Measurements from ENCODE around the gene CRACR2A. TPM values are rescaled to one million over a fixed set of nuclear protein-coding genes. Genes with fewer than 3 reads are reported as not detected.

The CRACR2A gene
- total RNA-seq, 1 experiment from 2014 or later = 22.3 TPM

DNA sequence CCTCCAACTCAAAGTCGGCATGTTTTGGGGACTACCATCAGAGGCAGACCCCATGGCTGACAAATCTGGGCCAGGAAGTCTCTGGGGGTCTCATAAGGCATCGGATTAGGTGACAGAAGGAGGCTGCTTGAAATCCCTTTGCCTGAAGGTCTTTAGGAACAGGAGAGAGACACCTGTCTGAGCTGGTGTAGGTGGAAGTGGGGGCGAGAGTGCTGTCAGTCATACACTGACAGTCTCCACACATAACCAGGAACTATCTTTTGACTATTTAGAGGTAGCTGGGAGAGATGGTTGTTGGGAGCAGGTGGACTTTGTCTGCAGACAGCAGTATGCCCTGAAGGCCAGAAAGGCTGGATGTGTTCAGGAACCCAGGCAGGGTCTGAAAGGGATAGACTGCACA lies 163.2 kb downstream of the CRACR2A start:
- H3K27ac ChIP-seq (ENCODE audit: low read length) = no peak overlapping the region
- no peaks in the 10 kb centered on the region for H4K20me1 ChIP-seq (ENCODE audit: insufficient read depth, low read depth, low read length)
- no peaks in the 10 kb centered on the region for H3K27me3 ChIP-seq (ENCODE audit: low read length)
- no peaks in the 10 kb centered on the region for H3K79me2 ChIP-seq (ENCODE audit: low read length)
- H3K9ac ChIP-seq (ENCODE audit: low read length) = no peak overlapping the region
- H3K9me3 ChIP-seq (ENCODE audit: low read length) = no peaks in the 10 kb centered on the region
- no peaks in the 10 kb centered on the region for H3K36me3 ChIP-seq (ENCODE audit: insufficient read depth, low read length)
- H3K9me2 ChIP-seq (replicated peaks; ENCODE audit: insufficient read depth, low read length) = no peaks in the 10 kb centered on the region
- H3K4me2 ChIP-seq (ENCODE audit: low read depth, low read length, poor library complexity, severe bottlenecking) = no peak overlapping the region
- no peak for DNase-seq
- no peaks in the 10 kb centered on the region for H3K4me1 ChIP-seq (ENCODE audit: low read length)
- no peak overlapping the region for H3K4me3 ChIP-seq (ENCODE audit: low read length)
- no peak overlapping the region for H2AFZ ChIP-seq (ENCODE audit: low read length)

- H3K36me3 ChIP-seq (ENCODE audit: insufficient read depth, low read length) = no peaks in the 10 kb centered on the region
- no peak overlapping the region for H3K4me3 ChIP-seq (ENCODE audit: low read length)
- no peaks in the 10 kb centered on the region for H3K27me3 ChIP-seq (ENCODE audit: low read length)
- H3K4me2 ChIP-seq (ENCODE audit: low read depth, low read length, poor library complexity, severe bottlenecking) = no peak overlapping the region
- H2AFZ ChIP-seq (ENCODE audit: low read length) = no peak overlapping the region
- H4K20me1 ChIP-seq (ENCODE audit: insufficient read depth, low read depth, low read length) = no peaks in the 10 kb centered on the region
- H3K27ac ChIP-seq (ENCODE audit: low read length) = no peak overlapping the region
- no peak for DNase-seq
- H3K9me3 ChIP-seq (ENCODE audit: low read length) = no peaks in the 10 kb centered on the region
- H3K4me1 ChIP-seq (ENCODE audit: low read length) = no peaks in the 10 kb centered on the region
- H3K9me2 ChIP-seq (replicated peaks; ENCODE audit: insufficient read depth, low read length) = no peaks in the 10 kb centered on the region
- no peaks in the 10 kb centered on the region for H3K79me2 ChIP-seq (ENCODE audit: low read length)
- H3K9ac ChIP-seq (ENCODE audit: low read length) = no peak overlapping the region
Observed at GRCh38 chr12:3587402-3588013, 165.4 kb downstream of the CRACR2A start.

DNA sequence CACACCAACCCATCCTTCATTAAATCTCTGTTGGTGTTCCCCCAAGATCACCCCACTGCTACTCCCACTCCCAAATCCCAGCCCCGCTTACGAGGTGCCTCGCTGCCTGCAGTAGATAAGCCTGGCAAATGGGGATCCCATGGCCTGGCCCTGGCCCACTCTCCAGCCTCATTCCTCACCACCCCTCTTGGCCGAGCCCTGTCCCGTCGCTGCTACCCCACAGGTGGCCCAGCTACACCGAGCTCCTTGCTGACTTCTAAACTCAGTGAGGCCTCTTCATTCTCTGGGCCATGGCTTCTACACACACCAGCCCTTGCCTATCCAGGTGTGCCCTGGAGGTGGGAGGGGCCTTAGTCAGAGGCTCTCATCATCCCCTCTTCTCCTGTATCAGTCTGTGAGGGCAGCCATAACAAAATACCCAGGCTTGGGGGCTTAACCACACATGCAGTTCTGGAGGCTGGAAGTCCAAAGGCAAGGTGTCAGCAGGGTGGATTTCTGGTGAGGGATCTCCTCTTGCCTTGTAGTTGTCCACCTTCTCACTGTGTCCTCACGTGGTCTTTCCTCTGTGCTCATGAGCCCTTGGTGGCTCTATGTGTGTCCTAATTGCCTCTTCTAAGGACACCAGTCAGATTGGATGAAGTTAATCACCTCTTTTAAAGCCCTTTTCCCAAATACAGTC lies 169.1 kb downstream of the CRACR2A start:
- Histone ChIP-seq H3K27me3 (ENCODE audit: low read length) (no peaks in the 10 kb centered on the region), H3K79me2 (ENCODE audit: low read length) (no peaks in the 10 kb centered on the region), H2AFZ (ENCODE audit: low read length) (no peak overlapping the region), H3K4me2 (ENCODE audit: low read depth, low read length, poor library complexity, severe bottlenecking) (no peak overlapping the region), H3K9ac (ENCODE audit: low read length) (no peak overlapping the region), H3K9me3 (ENCODE audit: low read length) (no peaks in the 10 kb centered on the region), H3K27ac (ENCODE audit: low read length) (no peak overlapping the region), H3K9me2 (replicated peaks; ENCODE audit: insufficient read depth, low read length) (no peaks in the 10 kb centered on the region), H3K4me3 (ENCODE audit: low read length) (no peak overlapping the region), H4K20me1 (ENCODE audit: insufficient read depth, low read depth, low read length) (no peaks in the 10 kb centered on the region), H3K36me3 (ENCODE audit: insufficient read depth, low read length) (no peaks in the 10 kb centered on the region), H3K4me1 (ENCODE audit: low read length) (peaks cover 15% of the 10 kb centered on the region)
- DNase-seq = no peak

DNA sequence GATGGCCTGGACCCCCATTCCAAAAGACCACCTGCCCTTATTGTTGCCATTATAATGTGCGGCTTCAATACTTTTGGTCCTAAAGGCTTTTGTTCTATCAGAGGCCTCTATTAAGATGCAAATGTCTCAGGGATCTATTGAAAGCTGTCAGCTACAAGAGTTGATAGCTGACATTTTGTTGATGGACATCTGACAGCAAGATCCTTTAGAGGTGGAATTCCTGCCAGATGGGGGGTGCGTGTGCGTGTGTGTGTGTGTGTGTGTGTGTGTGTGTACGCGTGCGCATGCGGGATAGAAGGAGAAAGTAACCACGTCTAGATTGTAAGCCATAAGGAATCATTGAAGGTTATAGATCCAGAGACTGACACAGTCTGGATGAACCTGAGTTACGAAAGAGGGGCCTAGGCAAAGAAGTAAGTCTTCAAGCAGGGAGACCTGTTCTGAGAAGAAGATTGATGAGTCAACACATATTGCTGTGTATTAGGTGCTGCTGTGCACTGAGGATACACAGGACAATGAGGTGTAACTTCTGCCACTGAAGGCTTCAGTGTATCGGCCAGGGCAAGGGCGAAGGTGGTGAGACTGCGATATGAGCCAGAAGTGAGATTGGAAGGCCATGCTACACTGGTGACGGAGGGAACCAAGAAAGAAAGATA lies 172.7 kb downstream of the CRACR2A start:
- H3K27me3 ChIP-seq (ENCODE audit: low read length) = no peaks in the 10 kb centered on the region
- no peak overlapping the region for H2AFZ ChIP-seq (ENCODE audit: low read length)
- no peaks in the 10 kb centered on the region for H3K9me3 ChIP-seq (ENCODE audit: low read length)
- DNase-seq = no peak
- H3K79me2 ChIP-seq (ENCODE audit: low read length) = no peaks in the 10 kb centered on the region
- no peak overlapping the region for H3K4me2 ChIP-seq (ENCODE audit: low read depth, low read length, poor library complexity, severe bottlenecking)
- no peak overlapping the region for H3K27ac ChIP-seq (ENCODE audit: low read length)
- H4K20me1 ChIP-seq (ENCODE audit: insufficient read depth, low read depth, low read length) = no peaks in the 10 kb centered on the region
- H3K4me1 ChIP-seq (ENCODE audit: low read length) = peaks cover 15% of the 10 kb centered on the region
- H3K9ac ChIP-seq (ENCODE audit: low read length) = no peak overlapping the region
- no peaks in the 10 kb centered on the region for H3K36me3 ChIP-seq (ENCODE audit: insufficient read depth, low read length)
- H3K9me2 ChIP-seq (replicated peaks; ENCODE audit: insufficient read depth, low read length) = no peaks in the 10 kb centered on the region
- no peak overlapping the region for H3K4me3 ChIP-seq (ENCODE audit: low read length)

DNA sequence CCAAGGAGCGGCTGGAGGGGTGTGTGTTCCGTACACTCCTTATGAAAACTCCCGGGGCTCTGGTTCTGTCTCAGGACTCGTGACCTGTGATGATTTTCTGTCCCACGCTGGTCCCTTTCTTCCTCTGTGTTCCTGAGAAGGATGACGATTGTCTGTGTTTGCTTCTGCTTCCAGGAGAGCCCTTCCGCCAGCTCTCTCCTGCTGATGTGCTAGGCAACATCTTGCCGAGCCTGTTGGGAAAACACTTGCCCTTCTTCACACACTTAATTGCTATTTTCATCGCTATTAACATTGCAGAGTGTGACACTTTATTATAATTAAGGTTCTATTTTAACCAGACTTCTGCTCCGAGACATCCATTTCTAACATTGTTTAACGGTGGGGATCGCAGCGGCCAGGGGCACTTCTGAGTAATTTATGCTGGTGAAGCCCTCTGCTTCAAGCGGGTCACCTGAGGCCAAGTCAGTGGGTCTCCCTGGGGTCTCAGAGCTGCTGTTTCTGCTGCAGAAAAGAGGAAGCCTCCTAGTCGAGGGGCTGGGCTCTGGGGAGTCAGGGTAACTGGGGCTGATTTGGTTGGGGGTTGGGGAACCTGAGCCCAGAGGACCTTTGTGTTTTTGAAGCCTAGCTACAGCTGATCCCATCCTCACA lies 173.3 kb downstream of the CRACR2A start:
- no peak overlapping the region for H2AFZ ChIP-seq (ENCODE audit: low read length)
- no peak overlapping the region for H3K4me3 ChIP-seq (ENCODE audit: low read length)
- H3K4me2 ChIP-seq (ENCODE audit: low read depth, low read length, poor library complexity, severe bottlenecking) = no peak overlapping the region
- H3K27ac ChIP-seq (ENCODE audit: low read length) = no peak overlapping the region
- H3K9ac ChIP-seq (ENCODE audit: low read length) = no peak overlapping the region
- H3K9me3 ChIP-seq (ENCODE audit: low read length) = no peaks in the 10 kb centered on the region
- no peaks in the 10 kb centered on the region for H3K36me3 ChIP-seq (ENCODE audit: insufficient read depth, low read length)
- peak; percentile 41 for DNase-seq
- H3K4me1 ChIP-seq (ENCODE audit: low read length) = peaks cover 15% of the 10 kb centered on the region
- H3K79me2 ChIP-seq (ENCODE audit: low read length) = no peaks in the 10 kb centered on the region
- no peaks in the 10 kb centered on the region for H3K27me3 ChIP-seq (ENCODE audit: low read length)
- H4K20me1 ChIP-seq (ENCODE audit: insufficient read depth, low read depth, low read length) = no peaks in the 10 kb centered on the region
- no peaks in the 10 kb centered on the region for H3K9me2 ChIP-seq (replicated peaks; ENCODE audit: insufficient read depth, low read length)

GRCh38 chr12:3578557-3578956 lies 174.4 kb downstream of the CRACR2A start:
- Histone ChIP-seq H3K9me3 (ENCODE audit: low read length) (no peaks in the 10 kb centered on the region), H3K9ac (ENCODE audit: low read length) (no peak overlapping the region), H3K36me3 (ENCODE audit: insufficient read depth, low read length) (no peaks in the 10 kb centered on the region), H3K4me1 (ENCODE audit: low read length) (peaks cover 15% of the 10 kb centered on the region), H3K27me3 (ENCODE audit: low read length) (no peaks in the 10 kb centered on the region), H3K79me2 (ENCODE audit: low read length) (no peaks in the 10 kb centered on the region), H4K20me1 (ENCODE audit: insufficient read depth, low read depth, low read length) (no peaks in the 10 kb centered on the region), H3K4me3 (ENCODE audit: low read length) (no peak overlapping the region), H3K9me2 (replicated peaks; ENCODE audit: insufficient read depth, low read length) (no peaks in the 10 kb centered on the region), H2AFZ (ENCODE audit: low read length) (no peak overlapping the region), H3K4me2 (ENCODE audit: low read depth, low read length, poor library complexity, severe bottlenecking) (no peak overlapping the region), H3K27ac (ENCODE audit: low read length) (no peak overlapping the region)
- DNase-seq = no peak

DNA sequence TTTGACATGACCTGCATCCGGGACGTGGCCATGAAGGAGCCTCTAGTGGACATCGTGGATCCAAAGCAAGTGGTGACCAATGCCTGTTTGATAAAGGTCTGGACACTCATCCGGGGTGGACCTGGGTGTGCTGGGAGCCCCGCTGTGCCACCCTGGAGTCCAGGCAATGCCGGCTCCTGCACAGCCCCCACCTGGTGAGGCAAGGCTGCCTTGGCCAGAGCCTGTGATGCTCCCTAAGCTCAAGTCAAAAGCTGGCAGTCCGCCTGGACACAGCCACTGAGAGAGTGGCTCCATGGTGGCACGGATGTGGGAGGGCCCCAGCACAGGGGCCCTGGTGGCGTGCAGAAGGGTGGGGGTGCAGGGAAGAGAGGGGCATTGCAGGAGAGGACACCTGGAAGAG lies 176.0 kb downstream of the CRACR2A start:
- Histone ChIP-seq H3K4me3 (ENCODE audit: low read length) (no peak overlapping the region), H3K36me3 (ENCODE audit: insufficient read depth, low read length) (no peaks in the 10 kb centered on the region), H3K27ac (ENCODE audit: low read length) (no peak overlapping the region), H2AFZ (ENCODE audit: low read length) (no peak overlapping the region), H3K9me2 (replicated peaks; ENCODE audit: insufficient read depth, low read length) (no peaks in the 10 kb centered on the region), H3K4me2 (ENCODE audit: low read depth, low read length, poor library complexity, severe bottlenecking) (no peak overlapping the region), H3K9ac (ENCODE audit: low read length) (no peak overlapping the region), H4K20me1 (ENCODE audit: insufficient read depth, low read depth, low read length) (no peaks in the 10 kb centered on the region), H3K79me2 (ENCODE audit: low read length) (no peaks in the 10 kb centered on the region), H3K27me3 (ENCODE audit: low read length) (no peaks in the 10 kb centered on the region), H3K9me3 (ENCODE audit: low read length) (no peaks in the 10 kb centered on the region), H3K4me1 (ENCODE audit: low read length) (peaks cover 15% of the 10 kb centered on the region)
- no peak for DNase-seq

DNA sequence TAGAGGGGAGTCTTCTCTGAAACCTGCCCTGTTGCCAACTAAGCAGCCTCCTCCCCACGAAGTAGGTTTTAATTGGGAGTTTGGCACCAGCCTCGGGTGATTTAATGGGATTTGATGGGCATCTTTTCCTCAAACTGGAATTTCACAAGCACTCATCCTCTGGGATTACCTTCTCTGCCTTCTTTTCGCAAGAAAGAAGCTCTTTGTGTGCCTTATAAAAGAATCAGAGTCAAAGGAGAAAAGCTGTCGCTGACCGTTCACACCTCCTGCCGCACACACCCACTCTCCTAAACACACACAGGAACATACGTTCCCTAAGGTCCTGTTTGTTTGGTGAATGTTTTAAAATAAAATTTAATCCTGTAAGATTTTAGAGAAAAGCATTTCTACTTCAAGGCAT lies 177.9 kb downstream of the CRACR2A start:
- no peak overlapping the region for H3K9ac ChIP-seq (ENCODE audit: low read length)
- H3K9me2 ChIP-seq (replicated peaks; ENCODE audit: insufficient read depth, low read length) = no peaks in the 10 kb centered on the region
- no peak overlapping the region for H3K4me3 ChIP-seq (ENCODE audit: low read length)
- no peaks in the 10 kb centered on the region for H3K79me2 ChIP-seq (ENCODE audit: low read length)
- no peak overlapping the region for H3K4me2 ChIP-seq (ENCODE audit: low read depth, low read length, poor library complexity, severe bottlenecking)
- H3K27ac ChIP-seq (ENCODE audit: low read length) = no peak overlapping the region
- DNase-seq = no peak
- no peaks in the 10 kb centered on the region for H3K27me3 ChIP-seq (ENCODE audit: low read length)
- H4K20me1 ChIP-seq (ENCODE audit: insufficient read depth, low read depth, low read length) = no peaks in the 10 kb centered on the region
- H3K4me1 ChIP-seq (ENCODE audit: low read length) = peaks cover 11% of the 10 kb centered on the region
- H2AFZ ChIP-seq (ENCODE audit: low read length) = no peak overlapping the region
- no peaks in the 10 kb centered on the region for H3K36me3 ChIP-seq (ENCODE audit: insufficient read depth, low read length)
- no peaks in the 10 kb centered on the region for H3K9me3 ChIP-seq (ENCODE audit: low read length)

All from Karpas-422 (cell line).